ENCODE results near the gene YKT6.

Gene YKT6

DNA sequence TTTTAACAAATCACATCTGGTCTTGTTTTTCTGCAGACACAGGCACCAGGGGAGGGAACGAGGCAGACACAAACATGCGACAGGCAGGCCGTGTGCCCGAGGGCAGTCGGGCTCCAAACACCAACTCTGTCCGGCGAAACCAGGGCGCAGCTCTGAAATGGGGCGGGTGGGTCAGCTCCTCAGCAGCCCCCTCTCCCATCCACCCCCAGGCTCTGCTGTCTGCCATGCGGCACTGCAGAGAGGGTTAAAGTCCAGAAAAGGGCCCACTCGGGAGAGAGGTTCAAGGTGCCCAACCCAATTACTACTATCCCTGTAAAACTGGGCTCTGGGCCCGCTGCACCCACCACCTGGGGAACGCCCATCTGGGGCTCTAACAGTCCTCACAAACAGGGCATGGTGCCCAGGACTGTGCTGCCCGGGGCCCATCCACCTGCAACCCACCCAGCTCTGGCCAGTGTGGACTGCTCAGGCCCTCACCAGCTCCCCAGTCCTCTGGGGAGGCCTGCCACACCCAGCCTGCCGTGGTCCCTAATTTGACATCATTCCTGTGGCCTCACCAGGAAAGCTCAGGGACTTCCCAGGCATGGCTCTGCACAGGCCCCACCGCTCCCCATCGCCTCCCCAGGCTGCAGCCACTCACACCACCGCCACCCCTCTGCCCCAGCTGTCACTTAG is 18.7 kb downstream of the YKT6 start:
- DNase-seq: no peak

GRCh38 chr7:44220046-44220357 is 19.2 kb downstream of the YKT6 start:
- DNase-seq: no peak

- no peak for DNase-seq
Observed at GRCh38 chr7:44220358-44221112, 19.8 kb downstream of the YKT6 start.

- DNase-seq: no peak
Observed at GRCh38 chr7:44221231-44221791, 20.5 kb downstream of the YKT6 start.

- no peak for DNase-seq
Observed at GRCh38 chr7:44222074-44222473, 21.3 kb downstream of the YKT6 start.

DNA sequence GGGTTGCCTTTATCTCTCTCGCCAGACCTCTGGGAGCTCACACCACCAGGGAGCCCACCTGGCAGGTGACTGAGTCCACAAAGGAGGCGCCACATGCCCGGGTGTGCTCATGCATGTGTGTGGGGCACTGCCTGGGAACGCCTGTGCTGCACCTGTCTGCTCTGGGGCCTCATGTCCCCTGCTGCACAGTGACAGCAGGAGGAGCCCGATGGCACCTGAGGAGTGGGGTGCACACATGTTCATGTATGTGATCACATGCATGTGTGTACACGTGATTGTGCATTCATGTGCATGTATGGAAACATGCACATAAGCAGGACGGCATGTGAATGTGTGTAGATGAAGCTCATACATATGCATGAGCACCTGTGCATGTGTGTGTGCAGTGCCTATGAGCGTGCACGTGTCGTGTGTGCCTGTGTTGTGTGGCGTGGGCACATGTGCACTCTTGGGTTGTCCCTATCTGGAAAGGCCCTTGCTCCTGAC is 22.0 kb downstream of the YKT6 start:
- DNase-seq: no peak

DNA sequence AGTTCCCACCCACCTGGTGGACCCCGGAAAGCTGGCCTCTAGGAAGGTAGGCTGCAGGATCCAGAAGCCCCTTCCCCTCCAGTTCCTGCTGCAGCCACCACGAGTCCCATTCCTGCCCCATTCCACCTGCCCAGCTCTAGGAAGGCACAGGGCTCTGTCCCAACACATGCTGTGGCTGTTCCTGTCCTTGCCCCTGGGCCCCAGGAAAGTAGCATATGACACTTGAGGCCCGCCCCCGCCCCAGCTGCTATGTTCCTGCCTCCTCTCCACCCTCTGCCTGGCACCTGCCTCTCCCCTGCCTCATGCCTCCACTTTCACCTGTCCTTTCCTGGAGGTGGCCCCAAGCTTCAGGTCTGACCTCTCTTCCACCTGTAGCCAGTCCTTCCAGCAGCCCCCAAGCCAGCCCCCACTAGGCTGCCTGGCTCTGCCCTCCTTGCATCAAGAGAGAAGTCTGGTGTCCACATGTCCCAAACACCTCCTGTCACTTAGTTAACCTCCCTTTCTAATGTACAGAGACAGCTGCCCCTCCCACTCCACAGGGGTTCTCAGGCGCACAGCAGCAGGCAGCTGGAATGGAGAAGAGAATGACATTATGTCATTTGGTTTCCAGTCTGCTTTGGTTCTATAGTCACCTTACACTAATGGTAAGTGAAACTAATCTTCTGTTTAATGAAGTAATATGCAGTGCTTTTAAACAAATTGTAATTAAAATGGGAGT is 22.7 kb downstream of the YKT6 start:
- no peak for DNase-seq

GRCh38 chr7:44224080-44224973 is 23.5 kb downstream of the YKT6 start:
- no peak for DNase-seq

DNA sequence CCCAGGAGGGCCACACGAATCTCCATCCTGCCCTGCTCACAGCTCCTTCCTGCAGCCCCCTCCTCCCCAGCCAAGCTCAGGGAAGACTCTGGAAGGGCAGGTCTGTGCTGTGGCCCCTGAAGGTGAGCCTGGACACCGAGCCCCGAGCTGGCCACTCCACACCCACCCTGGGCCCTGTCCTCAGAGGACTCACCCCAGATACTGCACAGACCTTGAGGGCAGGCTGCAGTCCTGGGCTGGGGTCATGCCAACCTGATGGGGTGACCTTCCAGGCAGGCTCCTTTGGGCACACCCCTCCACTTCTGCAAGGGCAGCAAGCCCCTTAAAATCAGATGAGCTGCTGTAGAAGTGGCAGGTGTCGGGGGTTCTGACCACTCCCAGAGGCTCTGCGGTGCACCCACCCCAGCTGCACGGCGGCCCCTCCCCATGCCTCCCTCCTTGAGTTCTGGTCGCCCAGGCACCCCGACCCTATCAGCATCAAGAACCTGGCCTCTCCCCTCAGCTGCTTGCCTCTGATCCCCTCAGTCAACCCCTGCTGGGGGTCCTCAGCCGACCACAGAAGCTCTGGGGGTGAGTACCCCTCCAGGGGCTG is 24.3 kb downstream of the YKT6 start:
- no peak for DNase-seq

GRCh38 chr7:44225566-44226395 is 25.0 kb downstream of the YKT6 start:
- DNase-seq: no peak

DNA sequence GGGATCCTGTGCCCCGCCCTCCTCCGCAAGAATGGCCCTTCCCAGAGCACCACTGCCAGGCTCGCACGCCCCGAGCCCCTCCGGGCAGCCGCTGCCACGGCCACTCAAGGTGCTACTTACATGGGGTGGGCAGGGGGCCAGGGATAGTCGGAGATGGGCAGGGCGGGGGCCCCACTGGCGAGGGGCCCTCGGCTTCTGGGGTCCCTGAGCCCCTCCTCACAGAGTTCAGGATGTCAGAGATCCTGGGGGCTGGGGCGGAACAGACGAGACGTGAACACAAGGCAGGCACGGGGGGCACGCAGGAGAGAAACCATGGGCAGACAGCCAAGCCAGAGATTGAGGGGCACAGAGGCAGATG is 25.6 kb downstream of the YKT6 start:
- no peak for DNase-seq

- DNase-seq: no peak
Observed at GRCh38 chr7:44227911-44228310, 27.1 kb downstream of the YKT6 start.

- no peak for DNase-seq
Observed at GRCh38 chr7:44228571-44229350, 28.0 kb downstream of the YKT6 start.

DNA sequence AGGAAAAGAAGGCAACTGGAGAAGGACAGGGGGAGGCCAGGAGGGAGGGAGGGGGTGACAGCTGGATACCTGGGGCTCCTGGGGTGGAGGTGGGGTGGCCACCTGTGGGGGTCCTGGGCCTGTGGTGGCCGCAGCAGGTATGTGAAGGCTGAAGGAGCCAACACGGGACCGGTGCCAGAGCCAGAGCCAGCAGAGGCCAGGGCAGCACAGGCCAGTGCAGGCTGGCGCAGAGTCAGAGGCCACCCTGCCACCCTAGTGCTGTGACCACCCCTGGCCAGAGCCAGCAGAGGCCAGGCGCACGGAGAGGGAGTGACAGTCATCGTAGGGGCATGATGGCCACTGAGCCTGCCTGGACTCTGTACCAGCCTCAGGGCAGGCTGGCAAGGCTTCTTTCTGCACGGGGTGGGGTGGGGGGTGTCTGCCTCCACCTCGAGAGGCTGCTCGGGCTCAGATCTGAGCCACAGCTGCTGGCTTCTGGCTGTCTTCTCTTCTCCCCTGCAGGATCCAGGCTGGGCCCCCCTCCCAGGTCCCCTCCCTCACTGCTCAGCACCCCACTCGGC is 28.8 kb downstream of the YKT6 start:
- DNase-seq: no peak

- DNase-seq: no peak
Observed at GRCh38 chr7:44230286-44230685, 29.5 kb downstream of the YKT6 start.

DNA sequence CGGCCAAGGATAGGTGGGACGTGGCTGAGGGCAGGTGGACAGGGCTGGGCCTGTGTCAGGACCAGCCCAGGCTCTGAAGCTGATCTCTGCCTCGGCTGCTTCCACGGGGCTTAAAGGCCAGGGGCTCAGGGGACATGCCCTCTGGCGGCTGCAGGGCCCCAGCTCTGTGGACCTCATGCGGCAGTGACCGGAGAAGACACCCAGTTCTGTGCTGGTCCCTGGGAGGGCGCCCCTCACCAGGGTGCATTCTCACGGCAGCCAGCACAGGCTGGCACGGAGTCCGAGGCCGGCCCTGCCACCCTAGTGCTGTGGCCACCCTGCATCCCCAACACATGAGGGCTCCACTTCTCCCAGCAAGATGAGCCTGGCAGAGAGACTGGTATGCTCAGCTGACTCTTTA is 30.3 kb downstream of the YKT6 start:
- DNase-seq: no peak

DNA sequence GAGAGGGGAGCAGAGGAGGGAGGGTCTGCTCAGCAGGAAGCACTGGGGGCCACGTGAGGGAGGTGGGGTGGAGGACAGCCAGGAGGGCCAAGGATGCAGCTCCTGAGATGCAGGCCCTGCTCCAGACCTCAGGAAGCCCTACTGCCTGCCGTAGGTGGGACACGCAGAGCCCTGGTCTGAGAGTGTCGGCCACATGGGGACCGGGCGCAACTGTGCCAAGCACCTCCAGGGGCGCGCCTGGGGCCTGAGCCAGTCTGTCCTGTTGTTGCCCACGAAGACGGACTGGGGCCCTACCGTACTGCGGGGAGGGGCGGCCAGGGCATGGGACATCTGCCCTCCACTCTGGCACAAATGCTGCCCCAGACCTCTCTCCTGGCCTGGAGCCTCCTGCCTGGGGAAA is 31.6 kb downstream of the YKT6 start:
- DNase-seq: no peak

DNA sequence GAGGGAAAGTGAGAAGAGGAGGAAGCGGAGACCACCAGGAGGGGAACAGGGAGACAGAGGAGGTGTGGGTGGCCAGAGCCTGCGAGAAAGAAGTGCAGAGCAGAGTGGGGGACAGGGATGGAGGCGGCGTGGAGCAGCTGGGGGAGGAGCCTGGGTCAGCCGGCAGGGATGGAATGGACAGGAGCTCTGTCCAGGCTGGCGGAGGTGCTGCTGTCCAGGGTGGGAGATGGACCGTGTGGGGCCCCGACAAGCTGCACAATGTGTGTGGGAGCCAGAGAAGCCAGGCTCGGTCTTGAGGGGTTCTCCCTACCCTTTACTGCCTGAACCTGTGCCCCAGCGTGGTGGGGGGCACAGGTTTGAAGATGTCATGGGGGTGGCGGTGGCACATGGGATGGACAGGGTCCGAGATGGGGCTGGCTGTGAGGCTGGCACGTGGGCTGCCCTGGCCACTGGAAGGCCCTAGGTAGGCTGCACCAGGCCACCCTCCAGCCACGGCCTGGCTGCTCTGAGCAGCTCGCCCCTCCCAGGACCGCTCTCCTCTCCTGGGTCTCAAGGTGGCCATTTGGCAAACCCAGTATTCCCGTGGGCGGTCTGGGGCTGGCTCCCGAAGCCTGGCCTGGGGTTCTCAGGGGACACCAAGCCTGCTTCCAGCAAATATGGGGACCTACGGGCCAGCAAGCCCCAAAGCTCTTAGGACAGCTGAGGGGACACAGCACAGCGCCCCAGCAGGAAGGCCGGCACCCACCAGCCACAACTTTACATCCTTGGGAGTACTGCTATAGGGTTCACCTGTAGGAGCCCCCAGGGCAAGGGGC is 32.3 kb downstream of the YKT6 start:
- no peak for DNase-seq

DNA sequence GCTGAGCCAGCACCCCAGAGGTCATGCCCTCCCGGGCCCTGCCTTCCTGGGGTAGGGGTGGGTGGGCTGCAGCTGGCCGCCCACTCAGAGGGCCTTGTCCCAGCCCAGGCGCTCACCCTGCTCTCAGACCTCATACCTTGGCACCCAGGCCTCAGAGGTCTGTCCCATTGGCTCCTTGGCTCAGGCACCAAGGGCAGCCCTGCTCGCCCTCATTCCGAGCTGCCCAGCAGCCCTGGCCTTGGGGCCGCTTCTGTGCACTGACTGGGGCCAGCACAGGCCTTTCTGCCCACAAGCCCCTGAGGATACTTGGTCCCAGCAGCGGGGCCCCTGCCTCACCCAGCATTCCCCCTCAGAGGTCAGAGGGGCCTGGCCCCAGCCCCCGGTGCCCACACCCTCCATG is 34.3 kb downstream of the YKT6 start:
- no peak for DNase-seq
